HG02938 (cell line): Measurements from ENCODE around the gene RCAN2.

ENCODE experiments used
- ATAC-seq: cut with Tn5 transposase; IDR thresholded peaks from one replicate; pipeline ENCODE4 v1.9.1; 2021; ENCODE audit warnings: mild to moderate bottlenecking, moderate library complexity; ENCODE audit not compliant: unreplicated experiment

RCAN2 gene

DNA sequence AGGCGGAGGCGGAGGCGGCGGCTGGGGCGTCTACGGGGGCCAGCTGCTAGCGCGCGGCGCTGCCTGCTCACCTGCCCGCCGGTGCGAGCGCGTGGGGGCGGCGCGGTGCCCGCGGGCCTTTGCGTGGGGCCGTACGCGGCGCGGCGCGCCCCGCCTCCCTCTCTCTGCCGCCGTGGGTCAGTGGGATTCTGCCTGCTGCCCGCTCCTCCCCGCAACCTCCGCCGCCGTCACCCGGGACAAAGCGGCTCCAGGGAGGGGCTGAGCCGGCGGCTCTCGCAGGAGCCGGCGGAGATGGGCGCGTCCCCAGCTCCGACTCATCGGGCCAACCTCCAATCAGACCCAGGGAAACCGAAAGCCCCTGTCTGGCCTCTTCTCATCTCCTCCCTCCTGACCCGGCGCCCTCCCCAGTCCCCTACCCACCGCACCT lies at the start of gene RCAN2:
Gene RCAN2, minus strand, starts transcription at position 249 of the 427 bp plus-strand sequence.
- peak; percentile 73 for ATAC-seq

GRCh38 chr6:46539866-46540265 lies 48.6 kb upstream of the RCAN2 start:
- no peak for ATAC-seq

DNA sequence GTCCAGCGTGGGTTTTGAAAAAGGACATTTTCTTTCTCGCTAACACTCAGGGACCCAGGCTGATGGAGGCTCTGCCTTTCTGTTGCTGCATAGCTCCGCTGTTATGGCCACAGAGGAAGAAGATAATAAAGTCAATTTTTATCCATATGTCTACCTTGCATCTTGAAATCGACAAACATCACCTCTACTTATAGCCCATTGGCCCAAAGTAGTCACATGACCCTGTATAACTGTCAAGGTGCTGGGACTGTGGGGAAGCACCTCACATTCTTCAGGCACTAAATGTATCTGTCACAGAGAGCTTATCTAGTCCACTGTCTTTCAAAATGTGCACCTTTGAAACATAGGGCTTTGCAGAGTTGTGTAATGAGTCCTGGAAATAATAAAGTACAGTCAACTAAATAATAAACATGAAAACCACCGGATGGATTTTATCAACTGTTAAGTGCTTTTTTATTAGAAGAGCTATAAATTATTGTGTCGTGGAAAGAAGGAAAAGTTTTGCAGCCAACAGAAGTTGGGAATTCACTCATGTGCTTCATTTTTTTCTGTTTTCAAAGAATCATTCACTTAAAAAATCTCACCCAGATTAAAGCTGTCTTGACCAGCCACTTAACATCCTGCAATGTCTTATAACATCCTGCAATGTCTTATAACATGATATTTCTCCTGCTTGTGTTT lies 47.7 kb upstream of the RCAN2 start:
- ATAC-seq = no peak

- ATAC-seq = no peak
Observed at GRCh38 chr6:46530896-46531295, 39.6 kb upstream of the RCAN2 start.

- ATAC-seq = no peak
Observed at GRCh38 chr6:46528961-46529750, 37.9 kb upstream of the RCAN2 start.

- ATAC-seq = no peak
Observed at GRCh38 chr6:46526607-46527006, 35.4 kb upstream of the RCAN2 start.

DNA sequence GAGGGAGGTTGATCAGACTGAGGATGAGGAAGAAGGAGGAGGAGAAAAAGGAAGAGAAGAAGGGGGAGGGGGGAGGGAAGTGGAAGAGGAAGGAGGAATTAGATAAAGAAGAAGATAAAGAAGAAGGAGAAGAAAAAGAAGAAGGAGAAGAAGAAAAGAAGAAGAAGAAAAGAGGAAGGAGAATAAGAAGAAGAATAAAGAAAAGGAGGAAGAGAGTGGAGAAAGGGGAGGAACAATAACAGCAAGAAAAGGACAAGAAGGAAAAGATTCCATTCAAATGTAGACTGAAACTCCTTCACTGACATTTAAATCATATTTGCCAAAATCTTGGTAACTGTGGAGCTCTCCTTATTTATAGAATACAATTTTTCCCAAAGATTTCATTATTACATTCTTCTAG lies 34.3 kb upstream of the RCAN2 start:
- ATAC-seq = no peak

GRCh38 chr6:46521464-46521971 lies 30.3 kb upstream of the RCAN2 start:
- ATAC-seq = no peak

DNA sequence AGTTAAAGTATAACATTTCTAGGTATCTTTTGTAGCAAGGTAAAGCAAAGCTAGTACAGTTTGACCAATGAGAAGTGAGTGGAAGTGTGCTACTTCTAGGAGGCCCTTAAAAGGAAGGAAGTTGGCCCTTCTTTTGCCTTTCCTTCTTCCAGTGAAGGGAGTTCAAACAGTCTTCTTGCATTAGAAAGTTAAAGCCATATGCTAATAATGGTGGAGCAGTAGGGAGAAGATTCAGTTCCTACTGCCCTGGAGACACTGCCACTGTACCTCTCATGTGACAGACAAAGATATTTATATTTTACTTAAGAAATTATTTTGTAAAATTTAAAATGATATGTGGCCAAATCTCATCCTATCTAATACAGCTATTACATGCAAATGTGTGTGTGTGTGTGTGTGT lies 26.0 kb upstream of the RCAN2 start:
- no peak for ATAC-seq

DNA sequence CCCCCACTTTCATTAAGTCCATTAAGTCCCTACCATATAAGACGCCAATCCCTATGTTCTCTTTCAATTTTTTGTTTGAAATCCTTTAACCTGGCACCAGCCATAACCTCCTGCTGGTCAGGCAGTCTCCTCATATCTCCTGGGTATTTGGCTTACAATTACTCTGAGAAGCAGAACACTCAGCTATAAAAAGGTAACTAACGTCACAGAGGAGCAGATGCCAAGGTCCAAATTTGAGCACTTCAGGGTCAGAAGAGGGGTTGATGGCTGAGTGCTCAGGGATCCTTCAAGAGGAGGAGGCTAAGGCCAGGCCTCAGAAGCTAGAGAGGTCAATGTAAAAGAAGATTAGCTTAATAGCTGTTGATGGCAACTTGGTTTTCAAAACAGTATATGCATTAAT lies 22.3 kb upstream of the RCAN2 start:
- no peak for ATAC-seq

DNA sequence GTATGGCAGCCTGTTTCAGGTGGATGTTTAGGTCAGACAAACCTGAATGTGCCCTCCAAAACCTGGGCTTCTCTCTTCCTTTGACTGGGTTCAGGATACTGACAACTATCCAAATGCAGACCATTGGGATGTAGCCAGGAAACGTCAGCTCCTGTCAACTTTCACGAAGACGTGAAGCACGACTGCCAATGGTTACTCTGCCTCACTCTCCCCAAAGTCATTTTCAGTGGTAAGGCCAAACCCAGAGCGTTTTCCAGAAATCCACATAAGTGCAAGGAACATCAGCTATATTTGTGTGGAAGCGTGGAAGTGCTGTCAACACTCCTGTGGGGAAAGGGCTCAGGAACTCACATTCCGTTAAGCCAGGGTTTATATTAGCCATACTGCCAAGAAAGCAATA lies 20.1 kb upstream of the RCAN2 start:
- no peak for ATAC-seq

GRCh38 chr6:46510651-46511050 lies 19.4 kb upstream of the RCAN2 start:
- ATAC-seq = no peak

- ATAC-seq = no peak
Observed at GRCh38 chr6:46509981-46510510, 18.8 kb upstream of the RCAN2 start.

- no peak for ATAC-seq
Observed at GRCh38 chr6:46509063-46509462, 17.8 kb upstream of the RCAN2 start.

GRCh38 chr6:46507426-46507825 lies 16.2 kb upstream of the RCAN2 start:
- ATAC-seq = no peak

DNA sequence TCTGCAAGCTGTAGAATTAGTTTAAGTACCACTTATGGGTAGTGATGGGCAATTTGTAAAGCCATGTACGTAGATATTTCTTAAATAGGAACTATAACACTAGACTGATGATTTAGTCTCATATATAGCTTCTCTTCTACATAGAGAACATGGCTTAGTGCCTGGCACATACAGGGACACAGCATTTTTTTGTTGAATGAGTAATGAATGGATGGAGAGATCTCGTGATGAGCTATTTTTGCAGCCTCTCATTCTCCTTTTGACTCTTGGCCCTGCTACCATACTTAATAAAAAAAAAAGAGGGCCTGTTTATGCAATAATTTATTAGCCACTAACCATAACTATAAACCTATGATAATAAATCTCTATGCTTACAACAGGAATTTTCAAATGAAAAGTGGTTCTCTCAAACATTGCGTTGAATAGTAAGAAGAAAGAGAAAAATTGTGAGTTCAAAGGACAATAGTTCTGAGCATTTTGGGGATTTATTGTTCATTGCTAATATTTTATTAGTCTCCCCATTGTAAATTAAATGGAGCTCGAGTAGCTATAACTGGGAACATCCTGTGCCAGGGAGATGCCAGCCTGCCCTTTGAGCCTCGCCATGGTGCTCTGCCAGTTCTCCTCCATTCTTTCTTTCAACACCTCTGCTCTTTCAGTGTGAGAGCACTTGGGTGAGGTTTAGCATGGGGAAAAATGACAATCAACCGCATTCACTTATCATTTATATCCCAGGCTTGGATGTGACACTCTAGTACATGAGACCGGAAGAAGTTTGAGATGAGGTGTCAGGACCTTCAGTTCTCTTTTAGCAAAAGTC lies 14.7 kb upstream of the RCAN2 start:
- ATAC-seq = no peak

GRCh38 chr6:46504242-46504641 lies 13.0 kb upstream of the RCAN2 start:
- ATAC-seq = no peak

- ATAC-seq = no peak
Observed at GRCh38 chr6:46502486-46503119, 11.4 kb upstream of the RCAN2 start.

- ATAC-seq = no peak
Observed at GRCh38 chr6:46501136-46502089, 10.2 kb upstream of the RCAN2 start.

DNA sequence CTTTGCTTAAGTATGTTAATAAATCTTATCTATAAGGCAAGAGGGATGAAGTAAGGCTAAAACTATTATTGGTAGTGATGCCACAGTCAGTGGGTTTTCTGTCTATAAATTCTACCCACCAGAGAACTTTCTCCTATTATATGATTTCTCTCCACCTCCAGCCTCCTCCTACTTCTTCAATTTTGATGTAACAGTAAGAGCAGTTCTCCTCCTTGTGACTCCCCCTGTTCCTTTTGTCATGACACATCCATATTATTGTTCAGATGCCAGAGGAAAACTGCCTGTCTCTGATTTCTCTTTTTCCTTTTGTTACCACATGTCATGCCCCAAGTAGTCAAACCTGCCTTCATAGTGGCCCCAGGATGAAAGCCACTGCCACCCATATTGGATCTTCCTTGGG lies 9.1 kb upstream of the RCAN2 start:
- ATAC-seq = no peak
